ENCODE measurements around the gene RAD51B.

Gene RAD51B

DNA sequence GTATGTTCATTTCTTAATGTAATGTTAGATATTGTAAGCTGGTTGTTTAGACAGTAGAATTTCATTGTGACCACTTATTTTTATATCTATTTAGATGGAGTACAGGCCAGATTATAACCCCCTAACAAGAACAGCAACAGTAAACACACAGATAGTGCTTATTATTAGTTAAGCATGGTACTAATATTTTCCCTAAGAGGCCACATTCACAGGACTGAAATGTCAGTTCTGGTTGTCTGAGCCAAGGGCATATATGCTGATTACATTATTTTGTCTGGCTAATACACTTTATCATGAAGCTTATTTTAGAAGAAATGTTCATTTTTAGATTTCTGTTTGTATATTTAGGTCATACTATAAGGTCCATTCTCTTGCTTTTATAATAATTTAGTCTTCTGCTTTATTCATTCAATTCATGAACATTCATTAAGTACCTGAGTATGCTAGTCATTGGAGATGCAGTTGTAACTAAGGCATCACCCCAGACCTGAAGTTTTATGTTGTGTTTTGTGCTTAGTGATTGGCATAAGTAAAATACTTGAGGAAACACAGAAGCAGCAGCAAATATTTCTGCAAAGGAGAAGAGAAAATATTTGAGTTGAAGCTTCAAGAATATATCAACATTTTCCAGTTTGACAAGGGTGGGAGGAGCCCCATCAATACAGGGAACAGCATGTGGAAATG lies 413.7 kb downstream of the RAD51B start:
- DNase-seq = no peak
- peak overlapping the region; percentile 95 for H3K27ac ChIP-seq

DNA sequence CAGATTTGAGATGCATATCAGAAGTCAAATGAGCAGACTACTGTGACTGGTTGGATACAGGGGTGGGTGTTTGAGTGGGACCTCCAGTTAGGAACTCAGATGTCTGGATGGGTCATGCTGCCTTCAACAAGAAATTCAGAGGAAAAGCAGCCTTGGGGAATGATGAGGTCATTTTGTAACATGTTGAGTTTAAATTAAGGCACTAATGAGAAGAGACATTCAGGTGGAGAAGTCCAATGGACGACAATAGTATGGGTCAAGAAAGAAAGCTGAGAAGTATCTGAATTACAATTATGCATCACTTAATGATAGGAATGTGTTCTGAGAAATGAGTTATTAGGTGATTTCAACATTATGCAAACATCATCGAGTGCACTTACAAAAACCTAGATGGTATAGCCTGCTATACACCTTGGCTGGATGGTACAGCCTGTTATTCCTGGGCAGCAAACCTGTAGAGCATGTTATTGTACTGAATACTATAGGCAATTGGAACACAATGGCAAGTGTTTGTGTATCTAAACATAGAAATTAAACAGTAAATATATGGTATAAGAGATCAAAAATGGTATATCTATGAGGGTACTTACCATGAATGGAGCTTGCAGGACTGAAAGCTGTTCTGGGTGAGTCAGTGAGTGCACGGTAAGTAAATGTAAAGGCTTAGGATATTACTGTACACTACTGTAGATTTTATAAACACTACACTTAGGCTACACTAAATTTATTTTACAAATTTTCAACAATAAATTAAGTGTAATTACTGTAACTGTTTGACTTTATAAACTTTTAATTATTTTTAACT lies 414.7 kb downstream of the RAD51B start:
- Histone ChIP-seq H3K27me3 (replicated peaks) (no peaks in the 10 kb centered on the region), H3K36me3 (replicated peaks) (no peaks in the 10 kb centered on the region), H3K4me3 (ENCODE audit: low read depth, low read length) (no peak overlapping the region), H3K27ac (no peak overlapping the region)
- no peak for DNase-seq
- TF ChIP-seq, protein P1, sequence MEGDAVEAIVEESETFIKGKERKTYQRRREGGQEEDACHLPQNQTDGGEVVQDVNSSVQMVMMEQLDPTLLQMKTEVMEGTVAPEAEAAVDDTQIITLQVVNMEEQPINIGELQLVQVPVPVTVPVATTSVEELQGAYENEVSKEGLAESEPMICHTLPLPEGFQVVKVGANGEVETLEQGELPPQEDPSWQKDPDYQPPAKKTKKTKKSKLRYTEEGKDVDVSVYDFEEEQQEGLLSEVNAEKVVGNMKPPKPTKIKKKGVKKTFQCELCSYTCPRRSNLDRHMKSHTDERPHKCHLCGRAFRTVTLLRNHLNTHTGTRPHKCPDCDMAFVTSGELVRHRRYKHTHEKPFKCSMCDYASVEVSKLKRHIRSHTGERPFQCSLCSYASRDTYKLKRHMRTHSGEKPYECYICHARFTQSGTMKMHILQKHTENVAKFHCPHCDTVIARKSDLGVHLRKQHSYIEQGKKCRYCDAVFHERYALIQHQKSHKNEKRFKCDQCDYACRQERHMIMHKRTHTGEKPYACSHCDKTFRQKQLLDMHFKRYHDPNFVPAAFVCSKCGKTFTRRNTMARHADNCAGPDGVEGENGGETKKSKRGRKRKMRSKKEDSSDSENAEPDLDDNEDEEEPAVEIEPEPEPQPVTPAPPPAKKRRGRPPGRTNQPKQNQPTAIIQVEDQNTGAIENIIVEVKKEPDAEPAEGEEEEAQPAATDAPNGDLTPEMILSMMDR (IDR thresholded peaks at IDR 0.05; ENCODE audit: low read depth, low read length, missing control alignments) = no peak
- in situ Hi-C loops (cut with HindIII; ENCODE audit: low pct_ligation_motif_present, low sequenced_read_pairs) = no loop called here

More for the DNA sequence above, 413.7 kb downstream of the RAD51B start:
- H3K4me3 ChIP-seq (ENCODE audit: low read depth, low read length) = no peak overlapping the region
- TF ChIP-seq, protein P1 (IDR thresholded peaks at IDR 0.05; ENCODE audit: low read depth, low read length, missing control alignments) = no peak
- H3K27me3 ChIP-seq (replicated peaks) = no peaks in the 10 kb centered on the region
- H3K36me3 ChIP-seq (replicated peaks) = no peaks in the 10 kb centered on the region
- in situ Hi-C loops (cut with HindIII; ENCODE audit: low pct_ligation_motif_present, low sequenced_read_pairs) = no loop called here

DNA sequence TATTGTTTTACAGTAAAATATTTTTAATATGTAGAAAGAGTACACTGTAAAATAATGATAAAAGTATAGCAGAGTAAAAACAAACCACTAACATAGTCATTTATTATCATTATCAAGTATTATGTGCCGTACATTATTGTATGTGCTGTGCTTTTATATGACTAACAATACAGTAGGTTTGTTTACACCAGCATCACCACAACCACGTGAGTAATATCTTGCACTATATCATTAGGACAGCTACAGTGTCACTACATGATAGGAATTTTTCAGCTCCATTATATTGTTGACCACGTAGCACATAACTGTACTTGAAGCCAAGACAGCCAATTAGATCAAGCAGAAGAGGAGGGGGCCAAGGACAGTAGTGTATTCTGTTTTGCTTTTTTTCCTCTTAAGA lies 415.4 kb downstream of the RAD51B start:
- TF ChIP-seq, protein P1 (IDR thresholded peaks at IDR 0.05; ENCODE audit: low read depth, low read length, missing control alignments) = no peak
- Histone ChIP-seq H3K27ac (no peak overlapping the region), H3K27me3 (replicated peaks) (no peaks in the 10 kb centered on the region), H3K4me3 (ENCODE audit: low read depth, low read length) (no peak overlapping the region), H3K36me3 (replicated peaks) (no peaks in the 10 kb centered on the region)
- DNase-seq = no peak
- in situ Hi-C loops (cut with HindIII; ENCODE audit: low pct_ligation_motif_present, low sequenced_read_pairs) = no loop called here

DNA sequence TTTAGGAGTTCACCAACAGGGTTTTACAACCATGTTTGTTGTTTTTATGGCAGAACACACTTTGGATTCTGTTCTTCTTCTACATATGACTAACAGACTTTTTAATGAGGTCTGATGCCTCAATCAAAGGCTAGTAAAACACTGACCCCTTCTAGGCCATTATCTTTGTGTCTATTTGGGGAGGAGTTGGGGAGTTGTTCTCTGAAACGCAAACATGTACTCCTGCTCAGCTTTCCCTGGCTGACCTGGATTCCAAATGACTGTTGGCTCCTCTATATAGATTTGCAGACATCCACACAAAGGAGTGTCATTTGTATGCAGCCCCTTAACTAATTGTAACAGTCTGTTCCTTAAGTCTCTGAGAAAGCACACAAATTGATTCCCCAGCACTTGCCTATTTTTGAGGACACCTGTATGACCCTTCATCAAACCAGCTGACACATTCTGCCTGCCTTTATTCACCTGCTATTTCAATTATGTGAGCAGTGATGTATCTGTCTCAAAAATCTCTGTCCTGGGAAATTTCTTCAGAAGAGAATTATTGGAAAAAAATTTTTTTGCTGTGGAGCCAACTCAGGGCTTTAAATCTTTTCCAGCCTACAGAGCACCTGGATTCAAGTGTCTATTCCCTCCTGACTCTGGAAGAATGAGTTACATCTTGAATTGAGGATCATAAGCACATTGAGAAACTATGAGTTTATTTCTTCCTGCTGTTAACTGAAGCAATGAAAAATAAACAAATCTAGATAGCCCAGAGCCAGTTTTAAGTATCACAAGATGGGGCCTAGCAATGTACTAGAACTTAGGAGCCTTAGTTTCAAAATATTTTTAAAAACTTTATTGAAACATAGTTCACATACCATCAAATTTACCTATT lies 417.2 kb downstream of the RAD51B start:
- H3K27ac ChIP-seq = no peak overlapping the region

DNA sequence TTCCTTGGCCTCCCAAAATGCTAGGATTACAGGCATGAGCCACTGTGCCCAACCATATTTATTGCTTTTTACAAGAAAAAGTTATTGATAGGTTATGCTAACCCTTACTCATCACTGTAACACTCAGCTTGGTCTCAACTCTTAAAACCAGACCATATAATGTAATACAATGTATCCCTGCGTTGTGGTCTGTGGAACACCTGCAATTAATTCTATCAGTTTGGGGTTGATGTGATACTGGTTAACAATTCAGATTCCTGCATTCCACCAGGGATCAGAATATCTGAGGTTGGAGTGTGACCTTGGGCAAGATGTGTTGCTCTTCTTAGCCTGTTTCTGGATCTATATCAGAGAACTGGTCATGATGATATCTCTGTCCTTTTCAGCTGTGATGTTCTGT lies 419.0 kb downstream of the RAD51B start:
- H3K4me3 ChIP-seq (ENCODE audit: low read depth, low read length) = no peak overlapping the region
- TF ChIP-seq, protein P1 (IDR thresholded peaks at IDR 0.05; ENCODE audit: low read depth, low read length, missing control alignments) = no peak
- H3K36me3 ChIP-seq (replicated peaks) = no peaks in the 10 kb centered on the region
- in situ Hi-C loops (cut with HindIII; ENCODE audit: low pct_ligation_motif_present, low sequenced_read_pairs) = no loop called here
- H3K27me3 ChIP-seq (replicated peaks) = no peaks in the 10 kb centered on the region
- no peak overlapping the region for H3K27ac ChIP-seq
- DNase-seq = no peak

More for the DNA sequence above, 417.2 kb downstream of the RAD51B start:
- Histone ChIP-seq H3K27me3 (replicated peaks) (no peaks in the 10 kb centered on the region), H3K4me3 (ENCODE audit: low read depth, low read length) (no peak overlapping the region), H3K36me3 (replicated peaks) (no peaks in the 10 kb centered on the region)
- TF ChIP-seq, protein P1 (IDR thresholded peaks at IDR 0.05; ENCODE audit: low read depth, low read length, missing control alignments) = no peak
- no peak for DNase-seq
- in situ Hi-C loops (cut with HindIII; ENCODE audit: low pct_ligation_motif_present, low sequenced_read_pairs) = no loop called here
